Erythroblast (primary cell): ENCODE results near the gene SLC6A1.

ENCODE experiments used
- GATA1 ChIP-seq: IDR thresholded peaks from 2 replicates; pipeline ENCODE4 v1.6.1; 2011; ENCODE audit warnings: low read depth, mild to moderate bottlenecking, control low read depth, low read length, moderate library complexity
- POLR2A ChIP-seq: IDR thresholded peaks from 2 replicates; pipeline ENCODE4 v1.6.1; 2011; ENCODE audit warnings: mild to moderate bottlenecking, low read length

DNA sequence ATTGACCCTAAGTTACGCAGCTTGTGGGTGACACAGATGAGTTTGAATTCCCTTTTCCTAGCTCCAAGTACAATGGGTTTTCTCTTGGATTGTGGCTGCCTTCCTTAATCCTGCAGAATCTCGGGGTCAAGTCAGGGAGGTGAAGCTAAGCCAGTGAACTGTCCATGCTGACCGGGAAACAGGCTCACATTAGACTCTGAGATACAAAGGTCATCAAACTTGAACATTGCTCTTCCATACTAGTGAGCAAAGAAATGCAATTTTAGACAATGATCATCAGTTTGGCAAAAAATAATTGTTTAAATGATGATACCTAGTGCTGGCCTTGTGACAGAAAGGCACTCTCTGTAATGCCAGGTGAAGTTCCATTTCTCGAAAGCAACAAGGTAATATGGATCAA is 31.6 kb downstream of the SLC6A1 start:
- TF ChIP-seq POLR2A (no peak), GATA1 (no peak)
